HG02588 (cell line): ENCODE results near the gene FAT3.

Source experiments
- ATAC-seq: cut with Tn5 transposase; IDR thresholded peaks from one replicate; pipeline ENCODE4 v1.9.1; 2021; ENCODE audit warnings: mild to moderate bottlenecking, moderate library complexity; ENCODE audit not compliant: unreplicated experiment

Gene FAT3

GRCh38 chr11:92224407-92225124, at the start of gene FAT3:
FAT3 (plus strand) TSS chr11:92224818; CDS start chr11:92352113, 127,295 bp downstream.
- no peak for ATAC-seq

- no peak for ATAC-seq
These were observed 45.5 kb upstream of the FAT3 start for GRCh38 chr11:92179017-92179670.

- ATAC-seq = no peak
These were observed 44.4 kb upstream of the FAT3 start for GRCh38 chr11:92180226-92180625.

DNA sequence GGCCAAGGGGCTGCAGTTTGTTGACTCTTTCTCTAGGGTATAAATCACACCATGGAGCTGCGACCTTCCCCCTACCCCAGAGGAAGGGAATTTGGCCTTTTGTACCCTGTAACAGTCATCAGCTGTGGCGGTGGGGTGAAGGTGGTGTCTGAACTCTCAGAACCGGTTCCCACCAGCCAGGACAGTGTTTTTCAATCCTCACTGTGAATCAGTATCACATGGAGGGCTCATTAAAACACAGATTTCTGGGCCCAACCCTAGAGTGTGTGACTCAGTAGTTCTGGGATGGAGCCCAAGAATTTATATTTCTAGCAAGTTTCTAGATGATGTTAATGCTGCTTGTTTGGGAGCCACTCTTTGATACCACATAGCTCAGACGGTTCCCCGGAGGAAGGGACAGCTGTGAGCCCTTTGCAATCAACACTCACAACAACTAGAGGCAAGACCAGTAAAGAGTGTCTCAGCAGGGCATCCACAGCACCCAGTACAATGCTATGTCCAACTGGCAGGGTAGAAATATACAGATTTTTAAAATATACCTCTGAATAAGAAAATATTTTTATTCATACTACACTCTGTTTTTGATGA, 43.9 kb upstream of the FAT3 start:
- ATAC-seq = no peak

- ATAC-seq = no peak
These were observed 33.9 kb upstream of the FAT3 start for GRCh38 chr11:92190535-92191206.

DNA sequence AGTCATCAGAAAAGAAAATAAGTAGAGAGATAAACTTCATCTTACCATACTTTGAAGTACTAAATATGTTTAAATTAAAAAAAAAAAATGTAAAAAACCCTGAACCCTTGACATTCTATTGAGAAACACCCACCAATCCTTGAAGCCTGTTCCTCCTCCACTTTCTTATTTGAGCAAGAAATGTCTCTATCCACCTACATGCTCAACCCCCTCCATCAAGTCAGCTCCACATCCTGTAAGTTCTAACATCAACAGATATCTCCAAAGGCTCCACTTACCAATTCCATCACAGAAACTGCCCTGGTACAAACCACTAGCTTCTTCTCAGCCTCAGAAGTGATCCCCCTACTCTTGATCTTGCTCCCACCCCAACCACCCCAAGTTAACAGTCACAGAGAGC, 32.5 kb upstream of the FAT3 start:
- no peak for ATAC-seq

DNA sequence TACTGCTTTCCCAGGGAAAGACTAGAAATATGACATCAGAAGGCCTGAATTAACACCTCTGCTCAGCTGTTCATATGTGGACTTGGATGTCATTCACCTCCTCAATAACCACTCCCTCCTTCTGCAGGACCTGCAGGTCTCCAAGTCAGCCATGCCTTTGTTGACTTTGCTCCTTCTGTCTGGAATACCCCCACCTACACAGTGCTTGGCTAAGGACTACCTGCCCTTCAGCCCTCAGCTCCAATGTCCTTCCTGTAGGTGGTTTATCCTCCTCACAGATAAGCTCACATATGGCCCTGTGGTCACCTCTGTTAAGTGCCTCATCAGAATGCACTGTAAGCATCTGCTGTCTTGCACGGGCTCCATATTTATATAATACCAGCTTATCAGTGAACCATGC, 26.4 kb upstream of the FAT3 start:
- ATAC-seq = no peak

- no peak for ATAC-seq
These were observed 24.6 kb upstream of the FAT3 start for GRCh38 chr11:92199991-92200390.

GRCh38 chr11:92204731-92205130, 19.9 kb upstream of the FAT3 start:
- ATAC-seq = no peak

GRCh38 chr11:92206441-92206840, 18.2 kb upstream of the FAT3 start:
- ATAC-seq = no peak

DNA sequence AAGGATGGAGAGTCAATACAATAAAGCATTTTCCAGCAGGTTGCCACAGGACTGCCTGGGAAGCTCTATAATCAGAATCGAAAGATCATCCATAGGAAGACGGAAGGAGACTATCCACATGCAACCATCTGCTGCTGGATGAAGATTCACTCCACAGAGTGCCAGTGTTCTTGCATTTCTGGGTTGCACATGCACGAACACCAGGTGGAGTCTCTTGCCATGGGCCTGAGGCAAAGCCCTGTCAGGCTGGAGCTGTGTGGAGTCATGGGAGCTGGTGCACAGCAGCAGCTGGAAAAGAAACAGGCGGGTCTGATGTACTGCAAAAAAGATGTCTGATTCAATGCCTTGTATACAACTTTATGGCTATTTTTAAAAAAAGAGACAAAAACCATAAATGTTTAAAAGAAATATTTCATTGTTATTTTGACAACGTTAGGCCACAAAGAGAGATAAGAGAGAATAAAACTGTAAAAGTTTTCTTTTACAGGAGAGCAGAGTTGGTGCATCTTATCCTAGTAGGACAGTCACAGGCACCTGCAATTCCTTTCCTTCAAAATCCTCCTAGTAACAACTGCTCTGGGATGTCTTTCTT, 12.9 kb upstream of the FAT3 start:
- ATAC-seq = no peak

DNA sequence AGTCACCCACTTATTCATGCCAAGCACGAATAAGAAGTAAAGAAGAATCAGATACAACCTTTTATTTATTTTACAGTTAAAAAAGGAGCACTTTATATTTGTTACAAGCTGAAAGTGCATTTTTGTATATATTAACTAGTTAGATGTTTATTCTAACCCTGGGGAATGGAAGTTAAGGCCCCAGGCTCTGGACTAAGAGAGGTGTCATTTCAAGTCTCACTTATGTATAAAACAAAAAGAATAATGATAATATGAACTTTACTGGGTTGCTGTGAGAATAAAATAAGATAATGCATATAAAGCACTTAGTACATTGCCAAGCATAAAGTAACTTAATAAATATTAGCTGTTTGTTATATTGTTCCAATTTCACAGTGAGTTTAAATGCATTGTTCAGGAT, 12.1 kb upstream of the FAT3 start:
- no peak for ATAC-seq

DNA sequence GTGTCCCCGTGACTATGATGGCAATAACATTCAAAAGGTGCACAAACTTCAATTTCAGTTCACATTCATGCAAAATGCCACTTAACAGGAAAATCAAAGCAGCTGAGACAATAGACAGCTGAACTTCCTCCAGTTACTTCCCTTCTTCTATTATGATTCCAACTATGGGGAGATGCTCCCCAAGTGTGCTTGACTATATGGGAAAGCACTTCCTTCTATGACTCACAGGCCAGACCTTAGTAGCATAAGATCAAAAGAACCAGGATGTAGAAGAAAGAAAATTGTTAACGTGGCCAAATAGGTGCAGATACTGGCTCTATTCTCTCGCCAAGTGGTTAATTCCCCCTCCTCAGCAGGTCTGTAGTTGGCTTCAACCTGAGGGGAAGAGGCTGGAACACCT, 7.8 kb upstream of the FAT3 start:
- ATAC-seq = no peak

DNA sequence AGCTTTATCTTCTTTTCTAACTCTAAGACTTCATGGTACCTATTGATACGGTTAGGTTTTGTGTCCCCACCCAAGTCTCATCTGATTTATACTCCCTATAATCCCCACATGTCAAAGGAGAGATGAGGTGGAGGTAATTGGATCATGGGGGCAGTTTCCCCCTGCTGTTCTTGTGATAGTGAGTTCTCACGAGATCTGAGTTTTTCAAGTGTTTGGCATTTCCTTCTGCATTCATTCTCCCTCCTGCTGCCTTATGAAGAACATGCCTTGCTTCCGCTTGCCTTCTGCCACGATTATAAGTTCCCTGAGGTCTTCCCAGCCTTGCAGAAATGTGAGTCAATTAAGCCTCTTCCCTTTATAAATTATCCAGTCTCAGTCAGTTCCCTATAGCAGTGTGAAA, 5.1 kb upstream of the FAT3 start:
- ATAC-seq = no peak

GRCh38 chr11:92222701-92223100, 1.9 kb upstream of the FAT3 start:
- no peak for ATAC-seq

GRCh38 chr11:92224054-92224406, 588 bp upstream of the FAT3 start:
- ATAC-seq = no peak

- ATAC-seq = no peak
These were observed 528 bp downstream of the FAT3 start for GRCh38 chr11:92225125-92225567.

DNA sequence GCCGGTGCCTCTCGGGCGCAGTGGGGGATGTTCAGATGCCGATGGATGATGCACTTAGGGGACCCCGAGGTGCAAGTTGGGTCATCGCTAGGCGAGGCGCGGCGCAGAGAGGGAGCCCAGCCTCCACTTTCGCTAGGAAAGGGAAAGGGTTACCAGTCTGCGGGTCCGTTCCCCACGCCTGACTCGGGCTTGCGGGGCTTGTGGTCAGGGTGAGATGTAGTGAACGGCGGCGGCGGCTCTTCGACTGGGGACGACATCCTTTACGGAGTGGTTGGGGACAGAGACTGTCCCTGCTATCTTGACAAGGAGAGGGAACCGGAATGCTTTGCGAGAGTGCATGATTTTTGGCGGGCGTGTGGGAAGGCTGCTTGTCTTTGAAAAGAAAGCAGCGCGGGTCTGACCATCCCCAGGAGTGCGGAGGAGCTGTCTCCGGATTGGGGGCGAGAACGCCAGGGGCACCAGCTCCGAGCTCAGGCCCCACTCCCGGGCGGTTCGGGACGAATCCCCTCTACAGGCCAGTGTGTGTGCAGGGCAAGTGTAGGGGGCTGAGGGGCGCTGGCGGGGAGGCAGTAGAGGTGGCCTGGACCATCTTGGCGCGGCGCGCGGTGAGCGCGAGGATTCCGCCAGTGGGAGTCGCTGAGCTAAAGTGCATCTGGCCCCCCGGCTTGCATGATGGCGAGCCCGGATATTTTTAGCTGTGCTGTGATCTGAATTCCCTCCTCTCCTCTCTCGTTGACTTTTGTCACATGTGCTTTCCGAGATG, 1.1 kb downstream of the FAT3 start:
- ATAC-seq = no peak

DNA sequence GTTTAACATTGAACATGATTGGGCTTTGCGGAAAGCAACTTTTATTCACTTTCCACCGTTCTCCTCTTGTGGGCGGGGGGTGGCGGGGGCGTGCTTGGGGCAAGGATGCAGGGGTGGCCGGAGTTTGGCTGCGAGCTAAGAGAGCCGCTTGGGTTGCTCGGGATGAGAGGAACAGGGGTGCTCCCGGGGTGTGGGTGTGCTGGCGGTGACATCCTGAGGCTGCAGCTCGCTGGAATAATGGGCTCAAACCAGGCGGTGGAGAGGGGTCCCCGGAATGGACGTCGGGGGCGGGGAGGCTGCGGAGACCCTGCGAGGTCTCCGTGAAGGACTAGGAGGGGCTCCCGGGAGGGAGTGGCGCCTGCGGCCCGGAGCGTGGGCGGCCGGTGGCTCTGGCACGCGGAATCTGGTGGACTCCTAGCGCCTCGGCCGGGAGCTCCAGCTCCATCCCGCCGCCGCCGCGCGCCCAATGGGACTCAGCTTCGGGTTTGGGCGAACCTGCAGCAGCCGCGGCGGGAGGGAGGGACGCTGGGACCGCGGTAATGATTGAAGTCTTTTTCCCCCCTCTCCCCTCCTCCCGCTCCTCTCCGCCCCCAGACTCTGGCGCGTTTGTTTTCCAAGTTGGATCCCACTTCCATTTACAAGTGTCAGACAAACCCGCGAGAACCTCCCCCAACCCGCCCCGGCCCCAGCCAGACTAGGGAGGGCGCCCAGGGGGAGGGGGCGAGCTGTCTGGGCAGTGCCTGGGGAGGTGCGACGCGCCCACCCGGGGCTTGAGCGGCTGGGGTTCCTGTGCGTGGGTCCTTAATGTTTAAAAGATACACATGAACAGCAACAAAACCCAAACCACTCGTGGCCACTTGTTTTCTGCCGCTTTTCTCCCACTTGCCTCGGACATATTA, 2.0 kb downstream of the FAT3 start:
- no peak for ATAC-seq
